ENCODE data around the gene GPRC5D. TPM values are rescaled to one million over a fixed set of nuclear protein-coding genes. Genes with fewer than 3 reads are reported as not detected.

Gene GPRC5D
- polyA plus RNA-seq, 1 donor from 2014 or later: not detected

DNA sequence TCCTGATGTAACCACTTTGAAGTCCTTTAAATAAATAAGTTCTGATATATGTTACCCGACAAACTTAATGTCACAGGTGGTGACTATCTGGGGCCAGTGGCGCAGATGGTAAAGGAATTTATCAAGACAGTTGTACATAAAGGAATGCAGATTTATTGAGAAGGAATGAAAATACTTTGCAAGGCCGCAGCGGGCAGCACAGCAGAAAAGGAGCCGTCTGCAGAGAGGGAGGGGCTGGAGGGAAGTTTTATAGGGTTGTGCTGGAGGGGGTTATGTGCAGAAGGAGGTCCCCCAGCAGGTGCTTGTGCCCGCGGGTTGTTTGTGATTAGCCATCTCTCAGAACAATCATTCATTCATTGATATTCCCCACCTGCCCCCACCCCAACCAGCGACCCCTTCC is 17.4 kb downstream of the GPRC5D start:
- no peaks in the 10 kb centered on the region for H3K9me3 ChIP-seq (ENCODE audit: low read length)
- H3K27me3 ChIP-seq (ENCODE audit: insufficient read depth, low read depth, low read length): no peaks in the 10 kb centered on the region
- H3K4me2 ChIP-seq (ENCODE audit: low read length): no peak overlapping the region
- no peaks in the 10 kb centered on the region for H3K9me2 ChIP-seq (ENCODE audit: insufficient read depth, low read length)
- no peaks in the 10 kb centered on the region for H3K36me3 ChIP-seq (ENCODE audit: insufficient read depth, low read length)
- no peak overlapping the region for H3K27ac ChIP-seq (ENCODE audit: low read length)
- no peak overlapping the region for H3K4me3 ChIP-seq (ENCODE audit: low read length)
- H4K20me1 ChIP-seq (ENCODE audit: insufficient read depth): no peaks in the 10 kb centered on the region
- no peak overlapping the region for H3K9ac ChIP-seq (ENCODE audit: low read length)
- H3F3A ChIP-seq (ENCODE audit: insufficient read depth, low read length, poor library complexity, severe bottlenecking): no peaks in the 10 kb centered on the region
- H2AFZ ChIP-seq (ENCODE audit: low read depth, low read length): no peak overlapping the region
- H3K79me2 ChIP-seq (replicated peaks; ENCODE audit: insufficient read depth, low read length): no peaks in the 10 kb centered on the region
- TF ChIP-seq EP300 (conservative IDR thresholded peaks at IDR 0.05; ENCODE audit: poor library complexity, severe bottlenecking) (no peak), TAF1 (IDR thresholded peaks at IDR 0.05; ENCODE audit: low read depth) (no peak), REST (IDR thresholded peaks at IDR 0.05; ENCODE audit: borderline replicate concordance) (no peak), RAD21 (conservative IDR thresholded peaks at IDR 0.05) (no peak), POLR2AphosphoS5 (IDR thresholded peaks at IDR 0.05) (no peak), SMC3 (conservative IDR thresholded peaks at IDR 0.05; ENCODE audit: poor library complexity) (no peak), MXI1 (conservative IDR thresholded peaks at IDR 0.05; ENCODE audit: poor library complexity, severe bottlenecking) (no peak), EZH2 (IDR thresholded peaks at IDR 0.05; ENCODE audit: borderline replicate concordance, insufficient read depth, low read length, poor library complexity, severe bottlenecking) (no peak)
- TF ChIP-seq, protein P1, sequence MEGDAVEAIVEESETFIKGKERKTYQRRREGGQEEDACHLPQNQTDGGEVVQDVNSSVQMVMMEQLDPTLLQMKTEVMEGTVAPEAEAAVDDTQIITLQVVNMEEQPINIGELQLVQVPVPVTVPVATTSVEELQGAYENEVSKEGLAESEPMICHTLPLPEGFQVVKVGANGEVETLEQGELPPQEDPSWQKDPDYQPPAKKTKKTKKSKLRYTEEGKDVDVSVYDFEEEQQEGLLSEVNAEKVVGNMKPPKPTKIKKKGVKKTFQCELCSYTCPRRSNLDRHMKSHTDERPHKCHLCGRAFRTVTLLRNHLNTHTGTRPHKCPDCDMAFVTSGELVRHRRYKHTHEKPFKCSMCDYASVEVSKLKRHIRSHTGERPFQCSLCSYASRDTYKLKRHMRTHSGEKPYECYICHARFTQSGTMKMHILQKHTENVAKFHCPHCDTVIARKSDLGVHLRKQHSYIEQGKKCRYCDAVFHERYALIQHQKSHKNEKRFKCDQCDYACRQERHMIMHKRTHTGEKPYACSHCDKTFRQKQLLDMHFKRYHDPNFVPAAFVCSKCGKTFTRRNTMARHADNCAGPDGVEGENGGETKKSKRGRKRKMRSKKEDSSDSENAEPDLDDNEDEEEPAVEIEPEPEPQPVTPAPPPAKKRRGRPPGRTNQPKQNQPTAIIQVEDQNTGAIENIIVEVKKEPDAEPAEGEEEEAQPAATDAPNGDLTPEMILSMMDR (IDR thresholded peaks at IDR 0.05; ENCODE audit: poor library complexity, severe bottlenecking): no peak

GRCh38 chr12:12933742-12934141 is 18.2 kb downstream of the GPRC5D start:
- Histone ChIP-seq H3K36me3 (ENCODE audit: insufficient read depth, low read length) (no peaks in the 10 kb centered on the region), H4K20me1 (ENCODE audit: insufficient read depth) (no peaks in the 10 kb centered on the region), H3K4me2 (ENCODE audit: low read length) (no peak overlapping the region), H3K9ac (ENCODE audit: low read length) (no peak overlapping the region), H3K27ac (ENCODE audit: low read length) (no peak overlapping the region), H3K4me3 (ENCODE audit: low read length) (no peak overlapping the region), H3K79me2 (replicated peaks; ENCODE audit: insufficient read depth, low read length) (no peaks in the 10 kb centered on the region), H3F3A (ENCODE audit: insufficient read depth, low read length, poor library complexity, severe bottlenecking) (no peaks in the 10 kb centered on the region), H2AFZ (ENCODE audit: low read depth, low read length) (peak overlapping the region; percentile 14), H3K9me2 (ENCODE audit: insufficient read depth, low read length) (no peaks in the 10 kb centered on the region), H3K9me3 (ENCODE audit: low read length) (no peaks in the 10 kb centered on the region), H3K27me3 (ENCODE audit: insufficient read depth, low read depth, low read length) (no peaks in the 10 kb centered on the region)
- TF ChIP-seq TAF1 (IDR thresholded peaks at IDR 0.05; ENCODE audit: low read depth) (no peak), SMC3 (conservative IDR thresholded peaks at IDR 0.05; ENCODE audit: poor library complexity) (no peak), MXI1 (conservative IDR thresholded peaks at IDR 0.05; ENCODE audit: poor library complexity, severe bottlenecking) (no peak), EP300 (conservative IDR thresholded peaks at IDR 0.05; ENCODE audit: poor library complexity, severe bottlenecking) (no peak), RAD21 (conservative IDR thresholded peaks at IDR 0.05) (no peak), REST (IDR thresholded peaks at IDR 0.05; ENCODE audit: borderline replicate concordance) (no peak), EZH2 (IDR thresholded peaks at IDR 0.05; ENCODE audit: borderline replicate concordance, insufficient read depth, low read length, poor library complexity, severe bottlenecking) (no peak), POLR2AphosphoS5 (IDR thresholded peaks at IDR 0.05) (no peak)
- TF ChIP-seq, protein P1 (IDR thresholded peaks at IDR 0.05; ENCODE audit: poor library complexity, severe bottlenecking): no peak

Data from neural cell (in vitro differentiated cells).